ENCODE data around the gene ANKH.

The ANKH gene

DNA sequence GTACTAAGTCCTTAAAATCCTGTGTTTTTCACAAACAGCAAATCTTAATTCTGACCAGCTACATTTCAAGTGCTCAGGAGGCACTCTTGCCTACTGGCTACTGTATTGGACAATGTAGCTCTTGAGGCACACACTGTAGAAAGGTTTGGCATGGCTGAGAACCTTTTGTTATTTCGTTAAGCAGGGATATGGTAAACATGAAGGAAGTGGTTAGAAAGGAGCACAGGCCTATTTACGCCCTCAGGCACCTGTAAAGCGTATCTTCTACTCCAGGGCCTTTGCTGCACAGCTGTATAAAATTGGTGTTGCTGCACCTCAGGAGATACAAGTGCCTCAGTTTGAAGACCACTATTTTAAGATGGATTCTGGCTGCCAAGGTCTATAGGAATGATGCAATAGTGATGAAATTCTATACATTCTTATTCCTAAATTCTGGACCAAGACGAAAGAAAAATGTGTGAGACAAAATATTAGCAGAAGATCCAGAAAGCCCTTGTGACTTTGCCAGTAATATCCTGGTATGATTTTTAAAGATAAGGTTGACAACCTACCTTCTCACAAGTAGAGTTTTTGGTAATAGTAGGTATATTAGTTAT, 216.3 kb downstream of the ANKH start:
- DNase-seq, result no peak

Measured in stimulated activated CD4-positive, alpha-beta T cell treated with anti-CD3 and anti-CD28 coated beads, Interleukin-15, amount 100 ng/mL, for 24 hours (primary cell).